PC-9 (cell line): Measurements from ENCODE around the gene RAD23A.

Experiments used
- CTCF ChIP-seq: fragments of 200-600 bp; sonication (generic); conservative IDR thresholded peaks from 2 replicates; pipeline ENCODE4 v1.6.1; 2017; ENCODE audit warnings: mixed run types, antibody characterized with exemption, mild to moderate bottlenecking, moderate library complexity
- EZH2 ChIP-seq: fragments of 200-600 bp; sonication (generic); IDR thresholded peaks from 2 replicates; pipeline ENCODE4 v1.8.0; 2017; ENCODE audit warnings: antibody characterized with exemption, low read depth

DNA sequence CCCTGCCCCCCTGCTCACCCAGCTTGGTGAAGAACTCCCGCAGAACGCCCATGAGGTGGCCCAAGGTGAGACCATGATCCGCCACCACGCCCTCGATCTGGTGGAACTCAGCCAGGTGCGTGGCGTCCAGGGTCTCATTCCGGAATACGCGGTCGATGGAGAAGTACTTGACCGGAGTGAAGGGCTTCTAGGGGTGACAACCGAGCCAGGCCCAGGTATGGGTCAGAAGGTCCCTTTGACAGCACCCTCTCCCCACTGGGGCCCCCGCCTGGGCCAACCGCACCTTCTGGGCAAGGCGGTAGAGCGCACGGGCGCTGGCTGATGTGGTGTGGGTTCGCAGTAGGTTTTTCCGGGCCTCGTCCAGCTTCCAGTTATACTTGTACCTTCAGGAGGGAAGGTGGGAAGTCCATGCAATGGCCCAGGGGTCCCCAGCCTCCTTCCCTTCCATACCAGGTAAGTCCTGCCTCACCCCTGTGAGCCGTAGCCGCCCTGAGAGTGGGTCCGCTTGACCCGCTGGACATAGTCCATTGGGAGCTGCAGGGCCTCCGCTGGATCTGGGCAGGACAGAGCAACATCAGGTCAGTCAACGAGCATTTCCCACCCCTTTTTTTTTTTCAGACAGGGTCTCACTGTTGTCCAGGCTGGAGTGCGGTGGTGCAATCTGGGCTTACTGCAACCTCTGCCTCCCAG is 20.9 kb upstream of the RAD23A start:
- TF ChIP-seq CTCF (no peak), EZH2 (no peak)
